ENCODE measurements around the gene SNX17. TPM values are rescaled to one million over a fixed set of nuclear protein-coding genes. Genes with fewer than 3 reads are reported as not detected.

The SNX17 gene
- total RNA-seq, 1 experiment from 2014 or later = 116 TPM

DNA sequence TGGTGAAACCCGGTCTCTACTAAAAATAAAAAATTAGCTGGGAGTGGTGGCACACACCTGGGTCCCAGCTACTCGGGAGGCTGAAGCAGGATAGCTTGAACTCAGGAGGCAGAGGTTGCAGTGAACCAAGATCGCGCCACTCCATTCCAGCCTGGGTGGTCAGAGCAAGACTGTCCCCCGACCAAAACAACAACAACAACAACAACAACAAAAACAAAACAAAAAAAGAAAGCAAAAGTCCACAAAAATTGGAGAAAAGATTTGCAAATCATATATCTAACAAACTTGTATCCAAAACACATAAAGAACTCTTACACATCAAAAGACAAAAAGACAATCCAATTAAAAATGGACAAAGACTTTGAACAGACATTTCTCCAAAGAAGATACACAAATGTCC, 28.5 kb downstream of the SNX17 start:
- Histone ChIP-seq H3K27me3 (ENCODE audit: control insufficient read depth, insufficient read depth, low read length) (no peaks in the 10 kb centered on the region), H3K4me3 (ENCODE audit: low read depth in 2 of 2, low read length in 2 of 2) (no peak overlapping the region), H3K36me3 (ENCODE audit: control insufficient read depth, insufficient read depth, low read length) (no peaks in the 10 kb centered on the region), H3K9me3 (ENCODE audit: control insufficient read depth, insufficient read depth, low read depth, low read length) (no peaks in the 10 kb centered on the region), H3K4me1 (ENCODE audit: control insufficient read depth, insufficient read depth, low read length) (no peaks in the 10 kb centered on the region), H3K27ac (ENCODE audit: low read length) (no peak overlapping the region)
- in situ Hi-C loops (cut with HindIII; ENCODE audit: low pct_unique_long_range_greater_than_20kb, low sequenced_read_pairs) (no loop called here), intact Hi-C loops (cut with micrococcal nuclease; ENCODE audit: unreplicated experiment) (no loop called here)
- no peak for ATAC-seq
- POLR2A ChIA-PET = no interaction called here
- TF ChIP-seq SIN3A (IDR thresholded peaks at IDR 0.05; ENCODE audit: borderline replicate concordance, insufficient read depth, low read depth, low read length) = no peak
- TF ChIP-seq, protein P1, sequence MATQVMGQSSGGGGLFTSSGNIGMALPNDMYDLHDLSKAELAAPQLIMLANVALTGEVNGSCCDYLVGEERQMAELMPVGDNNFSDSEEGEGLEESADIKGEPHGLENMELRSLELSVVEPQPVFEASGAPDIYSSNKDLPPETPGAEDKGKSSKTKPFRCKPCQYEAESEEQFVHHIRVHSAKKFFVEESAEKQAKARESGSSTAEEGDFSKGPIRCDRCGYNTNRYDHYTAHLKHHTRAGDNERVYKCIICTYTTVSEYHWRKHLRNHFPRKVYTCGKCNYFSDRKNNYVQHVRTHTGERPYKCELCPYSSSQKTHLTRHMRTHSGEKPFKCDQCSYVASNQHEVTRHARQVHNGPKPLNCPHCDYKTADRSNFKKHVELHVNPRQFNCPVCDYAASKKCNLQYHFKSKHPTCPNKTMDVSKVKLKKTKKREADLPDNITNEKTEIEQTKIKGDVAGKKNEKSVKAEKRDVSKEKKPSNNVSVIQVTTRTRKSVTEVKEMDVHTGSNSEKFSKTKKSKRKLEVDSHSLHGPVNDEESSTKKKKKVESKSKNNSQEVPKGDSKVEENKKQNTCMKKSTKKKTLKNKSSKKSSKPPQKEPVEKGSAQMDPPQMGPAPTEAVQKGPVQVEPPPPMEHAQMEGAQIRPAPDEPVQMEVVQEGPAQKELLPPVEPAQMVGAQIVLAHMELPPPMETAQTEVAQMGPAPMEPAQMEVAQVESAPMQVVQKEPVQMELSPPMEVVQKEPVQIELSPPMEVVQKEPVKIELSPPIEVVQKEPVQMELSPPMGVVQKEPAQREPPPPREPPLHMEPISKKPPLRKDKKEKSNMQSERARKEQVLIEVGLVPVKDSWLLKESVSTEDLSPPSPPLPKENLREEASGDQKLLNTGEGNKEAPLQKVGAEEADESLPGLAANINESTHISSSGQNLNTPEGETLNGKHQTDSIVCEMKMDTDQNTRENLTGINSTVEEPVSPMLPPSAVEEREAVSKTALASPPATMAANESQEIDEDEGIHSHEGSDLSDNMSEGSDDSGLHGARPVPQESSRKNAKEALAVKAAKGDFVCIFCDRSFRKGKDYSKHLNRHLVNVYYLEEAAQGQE (IDR thresholded peaks at IDR 0.05; ENCODE audit: insufficient read depth in 1 of 2, low read depth in 2 of 2, low read length in 1 of 2) = no peak
- TF ChIP-seq POLR2AphosphoS5 (IDR thresholded peaks at IDR 0.05; ENCODE audit: low read depth, low read length) = no peak
- TF ChIP-seq TCF7L2 (IDR thresholded peaks at IDR 0.05; ENCODE audit: low read depth, low read length) = no peak
- TF ChIP-seq, protein P2, sequence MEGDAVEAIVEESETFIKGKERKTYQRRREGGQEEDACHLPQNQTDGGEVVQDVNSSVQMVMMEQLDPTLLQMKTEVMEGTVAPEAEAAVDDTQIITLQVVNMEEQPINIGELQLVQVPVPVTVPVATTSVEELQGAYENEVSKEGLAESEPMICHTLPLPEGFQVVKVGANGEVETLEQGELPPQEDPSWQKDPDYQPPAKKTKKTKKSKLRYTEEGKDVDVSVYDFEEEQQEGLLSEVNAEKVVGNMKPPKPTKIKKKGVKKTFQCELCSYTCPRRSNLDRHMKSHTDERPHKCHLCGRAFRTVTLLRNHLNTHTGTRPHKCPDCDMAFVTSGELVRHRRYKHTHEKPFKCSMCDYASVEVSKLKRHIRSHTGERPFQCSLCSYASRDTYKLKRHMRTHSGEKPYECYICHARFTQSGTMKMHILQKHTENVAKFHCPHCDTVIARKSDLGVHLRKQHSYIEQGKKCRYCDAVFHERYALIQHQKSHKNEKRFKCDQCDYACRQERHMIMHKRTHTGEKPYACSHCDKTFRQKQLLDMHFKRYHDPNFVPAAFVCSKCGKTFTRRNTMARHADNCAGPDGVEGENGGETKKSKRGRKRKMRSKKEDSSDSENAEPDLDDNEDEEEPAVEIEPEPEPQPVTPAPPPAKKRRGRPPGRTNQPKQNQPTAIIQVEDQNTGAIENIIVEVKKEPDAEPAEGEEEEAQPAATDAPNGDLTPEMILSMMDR (IDR thresholded peaks at IDR 0.05) = no peak
- no peak for DNase-seq (ENCODE audit: low read depth, low spot score)
- CTCF ChIA-PET = no interaction called here
- BruUV-seq (replicated peaks) = no TSS peak

DNA sequence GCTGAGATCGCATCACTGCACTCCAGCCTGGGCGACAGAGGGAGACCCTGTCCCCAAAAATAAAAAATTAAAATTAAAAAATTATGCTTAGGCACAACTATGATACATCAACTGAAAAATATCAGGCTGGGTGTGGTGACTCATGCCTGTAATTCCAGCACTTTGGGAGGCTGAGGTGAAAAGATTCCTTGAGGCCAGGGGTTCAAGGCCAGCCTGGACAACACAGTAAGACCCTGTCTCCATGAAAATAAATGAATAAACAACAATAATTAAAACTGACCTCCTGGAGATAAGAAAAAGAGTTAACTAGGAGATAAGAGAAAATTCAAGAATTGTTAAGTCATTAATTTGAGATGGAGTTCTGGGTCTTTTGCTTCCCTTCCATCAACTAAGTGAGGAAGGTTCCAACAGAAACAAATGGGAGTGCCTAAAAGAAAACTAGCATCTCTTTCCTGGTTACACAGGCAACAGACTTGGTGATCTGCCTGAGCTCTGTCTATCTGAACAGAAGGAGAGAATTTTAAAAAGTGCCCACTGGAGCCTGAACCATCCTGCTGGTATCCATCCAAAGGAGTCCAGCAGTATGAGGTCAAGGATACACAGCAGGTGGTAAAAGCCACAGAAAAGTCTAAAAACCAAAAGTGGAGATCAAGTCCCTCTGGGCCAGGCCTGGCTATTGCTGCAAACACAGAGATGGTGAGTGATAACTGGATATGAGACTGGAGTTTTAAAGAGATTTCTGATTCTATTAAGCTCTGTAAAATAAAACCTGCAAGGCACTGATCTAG, 30.1 kb downstream of the SNX17 start:
- ChIA-PET CTCF (no interaction called here), POLR2A (no interaction called here)
- H3K27me3 ChIP-seq (ENCODE audit: control insufficient read depth, insufficient read depth, low read length) = no peaks in the 10 kb centered on the region
- DNase-seq (ENCODE audit: low read depth, low spot score) = no peak
- H3K36me3 ChIP-seq (ENCODE audit: control insufficient read depth, insufficient read depth, low read length) = no peaks in the 10 kb centered on the region
- intact Hi-C loops (cut with micrococcal nuclease; ENCODE audit: unreplicated experiment) = no loop called here
- ATAC-seq = 0 out of 2 replicates have a peak, but pooled peaks have one; percentile 8
- BruUV-seq (replicated peaks) = no TSS peak
- no peaks in the 10 kb centered on the region for H3K4me1 ChIP-seq (ENCODE audit: control insufficient read depth, insufficient read depth, low read length)
- in situ Hi-C loops (cut with HindIII; ENCODE audit: low pct_unique_long_range_greater_than_20kb, low sequenced_read_pairs) = no loop called here
- H3K4me3 ChIP-seq (ENCODE audit: low read depth in 2 of 2, low read length in 2 of 2) = no peak overlapping the region
- H3K9me3 ChIP-seq (ENCODE audit: control insufficient read depth, insufficient read depth, low read depth, low read length) = no peaks in the 10 kb centered on the region
- TF ChIP-seq, protein P2 (IDR thresholded peaks at IDR 0.05) = no peak
- TF ChIP-seq SIN3A (IDR thresholded peaks at IDR 0.05; ENCODE audit: borderline replicate concordance, insufficient read depth, low read depth, low read length) (no peak), TCF7L2 (IDR thresholded peaks at IDR 0.05; ENCODE audit: low read depth, low read length) (no peak), POLR2AphosphoS5 (IDR thresholded peaks at IDR 0.05; ENCODE audit: low read depth, low read length) (no peak)
- TF ChIP-seq, protein P1 (IDR thresholded peaks at IDR 0.05; ENCODE audit: insufficient read depth in 1 of 2, low read depth in 2 of 2, low read length in 1 of 2) = no peak
- H3K27ac ChIP-seq (ENCODE audit: low read length) = no peak overlapping the region
